Measurements from ENCODE around the gene GDPD5. TPM values are rescaled to one million over a fixed set of nuclear protein-coding genes. Genes with fewer than 3 reads are reported as not detected.

Gene GDPD5
- total and polyA plus RNA-seq, 9 of the 15 experiments (the other 6 are each of a cell fraction or from before 2014, with no cell fraction given) = 0.32 to 27.3 (median 8.0) TPM

- TF ChIP-seq, protein P1, sequence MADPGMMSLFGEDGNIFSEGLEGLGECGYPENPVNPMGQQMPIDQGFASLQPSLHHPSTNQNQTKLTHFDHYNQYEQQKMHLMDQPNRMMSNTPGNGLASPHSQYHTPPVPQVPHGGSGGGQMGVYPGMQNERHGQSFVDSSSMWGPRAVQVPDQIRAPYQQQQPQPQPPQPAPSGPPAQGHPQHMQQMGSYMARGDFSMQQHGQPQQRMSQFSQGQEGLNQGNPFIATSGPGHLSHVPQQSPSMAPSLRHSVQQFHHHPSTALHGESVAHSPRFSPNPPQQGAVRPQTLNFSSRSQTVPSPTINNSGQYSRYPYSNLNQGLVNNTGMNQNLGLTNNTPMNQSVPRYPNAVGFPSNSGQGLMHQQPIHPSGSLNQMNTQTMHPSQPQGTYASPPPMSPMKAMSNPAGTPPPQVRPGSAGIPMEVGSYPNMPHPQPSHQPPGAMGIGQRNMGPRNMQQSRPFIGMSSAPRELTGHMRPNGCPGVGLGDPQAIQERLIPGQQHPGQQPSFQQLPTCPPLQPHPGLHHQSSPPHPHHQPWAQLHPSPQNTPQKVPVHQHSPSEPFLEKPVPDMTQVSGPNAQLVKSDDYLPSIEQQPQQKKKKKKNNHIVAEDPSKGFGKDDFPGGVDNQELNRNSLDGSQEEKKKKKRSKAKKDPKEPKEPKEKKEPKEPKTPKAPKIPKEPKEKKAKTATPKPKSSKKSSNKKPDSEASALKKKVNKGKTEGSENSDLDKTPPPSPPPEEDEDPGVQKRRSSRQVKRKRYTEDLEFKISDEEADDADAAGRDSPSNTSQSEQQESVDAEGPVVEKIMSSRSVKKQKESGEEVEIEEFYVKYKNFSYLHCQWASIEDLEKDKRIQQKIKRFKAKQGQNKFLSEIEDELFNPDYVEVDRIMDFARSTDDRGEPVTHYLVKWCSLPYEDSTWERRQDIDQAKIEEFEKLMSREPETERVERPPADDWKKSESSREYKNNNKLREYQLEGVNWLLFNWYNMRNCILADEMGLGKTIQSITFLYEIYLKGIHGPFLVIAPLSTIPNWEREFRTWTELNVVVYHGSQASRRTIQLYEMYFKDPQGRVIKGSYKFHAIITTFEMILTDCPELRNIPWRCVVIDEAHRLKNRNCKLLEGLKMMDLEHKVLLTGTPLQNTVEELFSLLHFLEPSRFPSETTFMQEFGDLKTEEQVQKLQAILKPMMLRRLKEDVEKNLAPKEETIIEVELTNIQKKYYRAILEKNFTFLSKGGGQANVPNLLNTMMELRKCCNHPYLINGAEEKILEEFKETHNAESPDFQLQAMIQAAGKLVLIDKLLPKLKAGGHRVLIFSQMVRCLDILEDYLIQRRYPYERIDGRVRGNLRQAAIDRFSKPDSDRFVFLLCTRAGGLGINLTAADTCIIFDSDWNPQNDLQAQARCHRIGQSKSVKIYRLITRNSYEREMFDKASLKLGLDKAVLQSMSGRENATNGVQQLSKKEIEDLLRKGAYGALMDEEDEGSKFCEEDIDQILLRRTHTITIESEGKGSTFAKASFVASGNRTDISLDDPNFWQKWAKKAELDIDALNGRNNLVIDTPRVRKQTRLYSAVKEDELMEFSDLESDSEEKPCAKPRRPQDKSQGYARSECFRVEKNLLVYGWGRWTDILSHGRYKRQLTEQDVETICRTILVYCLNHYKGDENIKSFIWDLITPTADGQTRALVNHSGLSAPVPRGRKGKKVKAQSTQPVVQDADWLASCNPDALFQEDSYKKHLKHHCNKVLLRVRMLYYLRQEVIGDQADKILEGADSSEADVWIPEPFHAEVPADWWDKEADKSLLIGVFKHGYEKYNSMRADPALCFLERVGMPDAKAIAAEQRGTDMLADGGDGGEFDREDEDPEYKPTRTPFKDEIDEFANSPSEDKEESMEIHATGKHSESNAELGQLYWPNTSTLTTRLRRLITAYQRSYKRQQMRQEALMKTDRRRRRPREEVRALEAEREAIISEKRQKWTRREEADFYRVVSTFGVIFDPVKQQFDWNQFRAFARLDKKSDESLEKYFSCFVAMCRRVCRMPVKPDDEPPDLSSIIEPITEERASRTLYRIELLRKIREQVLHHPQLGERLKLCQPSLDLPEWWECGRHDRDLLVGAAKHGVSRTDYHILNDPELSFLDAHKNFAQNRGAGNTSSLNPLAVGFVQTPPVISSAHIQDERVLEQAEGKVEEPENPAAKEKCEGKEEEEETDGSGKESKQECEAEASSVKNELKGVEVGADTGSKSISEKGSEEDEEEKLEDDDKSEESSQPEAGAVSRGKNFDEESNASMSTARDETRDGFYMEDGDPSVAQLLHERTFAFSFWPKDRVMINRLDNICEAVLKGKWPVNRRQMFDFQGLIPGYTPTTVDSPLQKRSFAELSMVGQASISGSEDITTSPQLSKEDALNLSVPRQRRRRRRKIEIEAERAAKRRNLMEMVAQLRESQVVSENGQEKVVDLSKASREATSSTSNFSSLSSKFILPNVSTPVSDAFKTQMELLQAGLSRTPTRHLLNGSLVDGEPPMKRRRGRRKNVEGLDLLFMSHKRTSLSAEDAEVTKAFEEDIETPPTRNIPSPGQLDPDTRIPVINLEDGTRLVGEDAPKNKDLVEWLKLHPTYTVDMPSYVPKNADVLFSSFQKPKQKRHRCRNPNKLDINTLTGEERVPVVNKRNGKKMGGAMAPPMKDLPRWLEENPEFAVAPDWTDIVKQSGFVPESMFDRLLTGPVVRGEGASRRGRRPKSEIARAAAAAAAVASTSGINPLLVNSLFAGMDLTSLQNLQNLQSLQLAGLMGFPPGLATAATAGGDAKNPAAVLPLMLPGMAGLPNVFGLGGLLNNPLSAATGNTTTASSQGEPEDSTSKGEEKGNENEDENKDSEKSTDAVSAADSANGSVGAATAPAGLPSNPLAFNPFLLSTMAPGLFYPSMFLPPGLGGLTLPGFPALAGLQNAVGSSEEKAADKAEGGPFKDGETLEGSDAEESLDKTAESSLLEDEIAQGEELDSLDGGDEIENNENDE (IDR thresholded peaks at IDR 0.05; ENCODE audit: low read depth, low read length) = no peak
- TF ChIP-seq FOXA3 (CRISPR knock-in tag; conservative IDR thresholded peaks at IDR 0.05 in 1 of 2, IDR thresholded peaks at IDR 0.05 in 1 of 2) (no peak), ZNF778 (CRISPR knock-in tag; IDR thresholded peaks at IDR 0.05) (no peak), HNRNPL (IDR thresholded peaks at IDR 0.05; ENCODE audit: low read depth, low read length) (no peak), HNRNPUL1 (IDR thresholded peaks at IDR 0.05; ENCODE audit: low read length) (no peak), CHCHD3 (CRISPR knock-in tag; IDR thresholded peaks at IDR 0.05) (no peak), ZNF436 (CRISPR knock-in tag; IDR thresholded peaks at IDR 0.05) (no peak), ZNF79 (CRISPR knock-in tag; IDR thresholded peaks at IDR 0.05; ENCODE audit: low read depth) (no peak), CBFA2T3 (IDR thresholded peaks at IDR 0.05) (no peak; the same call in 1 of the 2 replicates), CCNT2 (IDR thresholded peaks at IDR 0.05; ENCODE audit: borderline replicate concordance, extremely low read depth, insufficient read length, low read depth, low read length) (no peak), HCFC1 (IDR thresholded peaks at IDR 0.05; ENCODE audit: low read depth, low read length) (no peak), RB1 (IDR thresholded peaks at IDR 0.05; ENCODE audit: low read depth) (no peak), CBX8 (IDR thresholded peaks at IDR 0.05; ENCODE audit: borderline replicate concordance, extremely low read depth, low read depth, low read length, poor library complexity, severe bottlenecking) (no peak), ZNF668 (CRISPR knock-in tag; IDR thresholded peaks at IDR 0.05) (no peak), LARP7 (IDR thresholded peaks at IDR 0.05) (no peak)
These were observed 33.5 kb upstream of the GDPD5 start (continued) for GRCh38 chr11:75558939-75559843.
